ENCODE measurements around the gene TMF1.

Gene TMF1

GRCh38 chr3:69012800-69013252, 39.3 kb downstream of the TMF1 start:
- no peak for DNase-seq

GRCh38 chr3:69012100-69012799, 39.9 kb downstream of the TMF1 start:
- no peak for DNase-seq

- DNase-seq = no peak
Observed at GRCh38 chr3:69011096-69011730, 40.9 kb downstream of the TMF1 start.

GRCh38 chr3:69009559-69010410, 42.3 kb downstream of the TMF1 start:
- DNase-seq = no peak

GRCh38 chr3:69008980-69009379, 43.2 kb downstream of the TMF1 start:
- no peak for DNase-seq

GRCh38 chr3:69005791-69006482, 46.2 kb downstream of the TMF1 start:
- no peak for DNase-seq

- DNase-seq = no peak
Observed at GRCh38 chr3:69005071-69005790, 46.9 kb downstream of the TMF1 start.

- DNase-seq = no peak
Observed at GRCh38 chr3:69004138-69004537, 48.0 kb downstream of the TMF1 start.

GRCh38 chr3:68999605-69000004, 52.5 kb downstream of the TMF1 start:
- no peak for DNase-seq

- no peak for DNase-seq
Observed at GRCh38 chr3:68999158-68999557, 53.0 kb downstream of the TMF1 start.

- no peak for DNase-seq
Observed at GRCh38 chr3:68997887-68998286, 54.2 kb downstream of the TMF1 start.

- DNase-seq = no peak
Observed at GRCh38 chr3:68996356-68996995, 55.7 kb downstream of the TMF1 start.

GRCh38 chr3:68988740-68989139, 63.4 kb downstream of the TMF1 start:
- no peak for DNase-seq

- no peak for DNase-seq
Observed at GRCh38 chr3:68987322-68987721, 64.8 kb downstream of the TMF1 start.

- DNase-seq = no peak
Observed at GRCh38 chr3:68986496-68987208, 65.5 kb downstream of the TMF1 start.

GRCh38 chr3:68985146-68985790, 66.9 kb downstream of the TMF1 start:
- DNase-seq = no peak

GRCh38 chr3:68984011-68984530, 68.1 kb downstream of the TMF1 start:
- no peak for DNase-seq

GRCh38 chr3:68977486-68978167, 74.5 kb downstream of the TMF1 start:
- no peak for DNase-seq

GRCh38 chr3:68974711-68975110, 77.4 kb downstream of the TMF1 start:
- no peak for DNase-seq

GRCh38 chr3:68973639-68974038, 78.5 kb downstream of the TMF1 start:
- no peak for DNase-seq
